OCI-LY7 (cell line): Measurements from ENCODE around the gene TRIO. TPM values are rescaled to one million over a fixed set of nuclear protein-coding genes. Genes with fewer than 3 reads are reported as not detected.
"Not testable (repeated sequence)": the region's sequence is repeated elsewhere in the genome, so short reads cannot be mapped to it uniquely, and the experiment has no call there.

ENCODE experiments used
- BruUV-seq: library from RNA; stranded (reverse); fragments of 400-500 nt; replicated peaks from 2 replicates; lab custom pipeline; 2021; lab: Mats Ljungman, UMichigan
- CTCF ChIA-PET: fragments of 300-600 bp; sonication (Branson Sonifier 250); formaldehyde crosslinking; loops from one replicate; lab custom pipeline; 2022; ENCODE audit warnings: antibody characterized with exemption; ENCODE audit not compliant: unreplicated experiment; lab: Charles Lee
- POLR2A ChIA-PET: fragments of 300-600 bp; sonication (Branson Sonifier 250); formaldehyde crosslinking; loops from one replicate; lab custom pipeline; 2022; ENCODE audit warnings: antibody characterized with exemption; lab: Charles Lee
- DNase-seq: peaks from one replicate; pipeline ENCODE4 v3.0.0-alpha.2; 2015; ENCODE audit warnings: low spot score
- H2AFZ ChIP-seq: fragments of 200-600 bp; sonication (generic), shearing (Covaris generic); 2 replicates; pipeline ENCODE4 v1.6.1; 2014; ENCODE audit warnings: mild to moderate bottlenecking, antibody characterized with exemption, low read length, moderate library complexity
- H3K27ac ChIP-seq: fragments of 200-600 bp; sonication (generic); 2 replicates; pipeline ENCODE4 v1.5.1; 2014; ENCODE audit warnings: mixed run types, low read depth, mild to moderate bottlenecking, moderate library complexity, low read length, inconsistent platforms; ENCODE audit not compliant: poor library complexity, severe bottlenecking
- H3K36me3 ChIP-seq: fragments of 200-600 bp; sonication (generic); 2 replicates; pipeline ENCODE4 v1.6.1; 2014; ENCODE audit warnings: mild to moderate bottlenecking, antibody characterized with exemption, low read length, moderate library complexity, mixed read lengths; ENCODE audit not compliant: insufficient read depth
- H3K4me1 ChIP-seq: fragments of 200-600 bp; sonication (generic); 2 replicates; pipeline ENCODE4 v1.5.1; 2014; ENCODE audit warnings: mild to moderate bottlenecking, low read length; ENCODE audit not compliant: insufficient read depth, poor library complexity, severe bottlenecking
- H3K4me2 ChIP-seq: fragments of 200-600 bp; sonication (generic); 2 replicates; pipeline ENCODE4 v1.6.1; 2014; ENCODE audit warnings: mild to moderate bottlenecking, low read length
- H3K4me3 ChIP-seq: fragments of 200-600 bp; sonication (generic); 2 replicates; pipeline ENCODE4 v1.5.1; 2014; ENCODE audit warnings: mild to moderate bottlenecking, low read depth, low read length; ENCODE audit not compliant: poor library complexity, severe bottlenecking
- H3K79me2 ChIP-seq: fragments of 200-600 bp; sonication (generic); 2 replicates; pipeline ENCODE4 v1.6.1; 2016; ENCODE audit warnings: low read depth, mild to moderate bottlenecking, low read length, moderate library complexity, mixed read lengths; ENCODE audit not compliant: insufficient read depth
- H3K9me2 ChIP-seq: fragments of 200-600 bp; sonication (generic); 2 replicates; pipeline ENCODE4 v1.6.1; 2016; ENCODE audit warnings: mild to moderate bottlenecking, low read length, mixed read lengths; ENCODE audit not compliant: insufficient read depth
- H3K9me3 ChIP-seq: fragments of 200-600 bp; sonication (generic); 2 replicates; pipeline ENCODE4 v1.6.1; 2014; ENCODE audit warnings: mild to moderate bottlenecking, mixed run types, low read length, mixed read lengths
- H4K20me1 ChIP-seq: fragments of 200-600 bp; sonication (generic); 2 replicates; pipeline ENCODE4 v1.6.1; 2014; ENCODE audit warnings: mild to moderate bottlenecking, antibody characterized with exemption, low read length, moderate library complexity, mixed read lengths; ENCODE audit not compliant: insufficient read depth
- EZH2phosphoT487 ChIP-seq: fragments of 200-600 bp; sonication (generic); IDR thresholded peaks from 2 replicates; pipeline ENCODE4 v1.6.1; 2018; ENCODE audit warnings: low read depth, borderline replicate concordance, mild to moderate bottlenecking, mixed run types, antibody characterized with exemption, low read length, moderate library complexity, mixed read lengths
- intact Hi-C: fragments of 100-400 bp; cut with micrococcal nuclease; formaldehyde crosslinking; loops from one replicate; pipeline ENCODE4 v1.10.0; 2022; ENCODE audit not compliant: unreplicated experiment
- total RNA-seq, 2 experiments: library from RNA; depleted of rRNA in 1 of 2; stranded (reverse); fragments of >200 nt in 1 of 2; shearing (Covaris generic) in 1 of 2; gene quantifications; 2 replicates each; pipeline ENCODE4 v1.2.3, GENCODE V29; 2014 to 2022
- TF ChIP-seq, protein P1 (sequence below): fragments of 200-600 bp; sonication (generic); conservative IDR thresholded peaks from 2 replicates; pipeline ENCODE4 v1.5.1; 2014; ENCODE audit warnings: mild to moderate bottlenecking, antibody characterized with exemption, low read length, moderate library complexity, mixed read lengths

The TRIO gene
- total RNA-seq, 2 experiments from 2014 or later: 35.8 to 55.1 TPM

DNA sequence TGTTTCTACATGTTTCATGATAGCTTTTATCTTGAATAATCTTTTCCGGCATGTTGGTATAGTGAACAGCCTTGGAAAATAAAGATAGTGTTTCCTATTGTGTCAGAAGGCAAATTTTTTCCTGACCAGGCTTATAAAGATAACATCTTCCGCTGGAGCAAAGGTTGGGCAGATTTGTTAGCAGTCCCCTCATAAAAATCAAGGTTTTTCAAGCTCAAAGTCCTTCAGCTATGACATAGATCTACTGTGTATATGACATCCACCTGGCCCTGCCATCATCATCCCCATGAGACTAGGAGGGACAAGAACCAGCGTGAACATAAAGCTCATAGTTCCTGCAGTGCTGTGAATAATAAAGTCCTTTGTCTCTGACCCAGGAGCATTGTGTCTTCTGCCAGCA is 408.1 kb downstream of the TRIO start:
- TF ChIP-seq EZH2phosphoT487: no peak
- TF ChIP-seq, protein P1, sequence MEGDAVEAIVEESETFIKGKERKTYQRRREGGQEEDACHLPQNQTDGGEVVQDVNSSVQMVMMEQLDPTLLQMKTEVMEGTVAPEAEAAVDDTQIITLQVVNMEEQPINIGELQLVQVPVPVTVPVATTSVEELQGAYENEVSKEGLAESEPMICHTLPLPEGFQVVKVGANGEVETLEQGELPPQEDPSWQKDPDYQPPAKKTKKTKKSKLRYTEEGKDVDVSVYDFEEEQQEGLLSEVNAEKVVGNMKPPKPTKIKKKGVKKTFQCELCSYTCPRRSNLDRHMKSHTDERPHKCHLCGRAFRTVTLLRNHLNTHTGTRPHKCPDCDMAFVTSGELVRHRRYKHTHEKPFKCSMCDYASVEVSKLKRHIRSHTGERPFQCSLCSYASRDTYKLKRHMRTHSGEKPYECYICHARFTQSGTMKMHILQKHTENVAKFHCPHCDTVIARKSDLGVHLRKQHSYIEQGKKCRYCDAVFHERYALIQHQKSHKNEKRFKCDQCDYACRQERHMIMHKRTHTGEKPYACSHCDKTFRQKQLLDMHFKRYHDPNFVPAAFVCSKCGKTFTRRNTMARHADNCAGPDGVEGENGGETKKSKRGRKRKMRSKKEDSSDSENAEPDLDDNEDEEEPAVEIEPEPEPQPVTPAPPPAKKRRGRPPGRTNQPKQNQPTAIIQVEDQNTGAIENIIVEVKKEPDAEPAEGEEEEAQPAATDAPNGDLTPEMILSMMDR: no peak
- no peaks in the 10 kb centered on the region for H4K20me1 ChIP-seq
- H3K4me1 ChIP-seq: no peaks in the 10 kb centered on the region
- H3K36me3 ChIP-seq: no peaks in the 10 kb centered on the region
- no peaks in the 10 kb centered on the region for H3K9me3 ChIP-seq
- no peak overlapping the region for H3K27ac ChIP-seq
- no peaks in the 10 kb centered on the region for H3K79me2 ChIP-seq
- no peak overlapping the region for H2AFZ ChIP-seq
- H3K4me2 ChIP-seq: no peak overlapping the region
- ChIA-PET CTCF (no interaction called here), POLR2A (no interaction called here)
- intact Hi-C loops: no loop called here
- H3K4me3 ChIP-seq: no peak overlapping the region
- BruUV-seq: no TSS peak
- DNase-seq: no peak
- H3K9me2 ChIP-seq: no peaks in the 10 kb centered on the region

DNA sequence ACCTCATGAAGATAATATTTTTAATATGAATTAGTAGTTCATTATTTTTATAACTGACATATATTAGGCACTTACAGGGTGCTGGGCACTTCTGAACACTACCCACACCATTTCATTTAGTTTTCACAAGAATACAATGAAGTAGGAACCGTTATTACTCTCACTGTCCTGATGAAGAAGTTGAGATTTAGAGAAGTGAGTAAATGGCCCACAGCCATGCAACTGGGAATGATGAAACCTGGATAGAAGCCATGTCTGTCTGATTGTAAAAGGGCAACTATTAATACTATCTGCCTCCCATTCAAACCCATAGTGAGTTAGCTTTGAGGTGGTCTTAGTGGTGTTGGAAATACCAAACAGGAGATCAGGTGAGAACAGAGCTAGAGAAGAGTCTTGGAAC is 408.9 kb downstream of the TRIO start:
- BruUV-seq: no TSS peak
- ChIA-PET CTCF (no interaction called here), POLR2A (interaction anchor here (0.5 kb wide), 1 partner anchor 18 kb away, joined by 3 read pairs; no protein-coding TSS in a partner anchor)

GRCh38 chr5:14554288-14554687 is 411.1 kb downstream of the TRIO start:
- H3K4me3 ChIP-seq, H3K79me2 ChIP-seq, H3K27ac ChIP-seq, CTCF ChIA-PET, H3K9me3 ChIP-seq, DNase-seq, H3K9me2 ChIP-seq, H3K4me2 ChIP-seq, H4K20me1 ChIP-seq, H3K36me3 ChIP-seq, intact Hi-C loops, BruUV-seq, H2AFZ ChIP-seq, H3K4me1 ChIP-seq: not testable (repeated sequence)
- POLR2A ChIA-PET: interaction anchor here (0.6 kb wide), 1 partner anchor 57 kb away, joined by 3 read pairs; no protein-coding TSS in a partner anchor

More for the DNA sequence above, 408.9 kb downstream of the TRIO start:
- Histone ChIP-seq H3K9me3 (no peaks in the 10 kb centered on the region), H4K20me1 (no peaks in the 10 kb centered on the region), H3K4me2 (no peak overlapping the region), H3K36me3 (no peaks in the 10 kb centered on the region), H2AFZ (no peak overlapping the region), H3K4me1 (no peaks in the 10 kb centered on the region), H3K27ac (no peak overlapping the region), H3K9me2 (no peaks in the 10 kb centered on the region), H3K79me2 (no peaks in the 10 kb centered on the region), H3K4me3 (no peak overlapping the region)
- TF ChIP-seq, protein P1: no peak
- no peak for TF ChIP-seq EZH2phosphoT487
- no peak for DNase-seq
- intact Hi-C loops: no loop called here
